K562 (cell line): ENCODE data around the gene CFAP58. TPM values are rescaled to one million over a fixed set of nuclear protein-coding genes. Genes with fewer than 3 reads are reported as not detected.

Experiments
- ATAC-seq: fragments of 200-7000 bp; cut with Tn5 transposase; 3 replicates; pipeline ENCODE4 v1.9.1; 2020; ENCODE audit warnings: moderate library complexity
- BruUV-seq: library from RNA; stranded (reverse); fragments of 400-500 nt; replicated peaks from 2 replicates; lab custom pipeline; 2021; lab: Mats Ljungman, UMichigan
- CTCF ChIA-PET: fragments of 300-600 bp; formaldehyde crosslinking; extraction: SDS; loops from one replicate; lab custom pipeline; 2021; ENCODE audit warnings: low intra/inter-chr PET ratio; lab: Yijun Ruan, JAX
- POLR2A ChIA-PET: fragments of 300-600, 350-650 bp; sonication (Branson Sonifier 250); formaldehyde crosslinking; extraction: SDS; loops from one replicate; lab custom pipeline; 2021; ENCODE audit warnings: antibody characterized with exemption, inconsistent platforms; lab: Yijun Ruan, JAX
- DNase-seq, 4 experiments: peaks; one replicate each; pipeline versions ENCODE4 v3.0.0 to v3.0.0-alpha.2; 2011 to 2018; ENCODE audit warnings: low spot score in 3 of 4, mixed read lengths in 3 of 4; ENCODE audit errors: extremely low read depth in 1 of 4
- FAIRE-seq: peaks from 2 replicates; lab custom pipeline; 2011; peaks lifted over from hg19 to GRCh38; lab: Jason Lieb, UNC
- H2AFZ ChIP-seq: 2 replicates; pipeline ENCODE4 v1.6.0; 2011; ENCODE audit warnings: low read depth, low read length, control low read depth, inconsistent platforms
- H3K27ac ChIP-seq: fragments of 200-600 bp; 3 replicates; pipeline ENCODE4 v1.8.0; 2011; ENCODE audit warnings: low read depth, mild to moderate bottlenecking, control low read depth, inconsistent platforms, low read length, moderate library complexity, mixed read lengths; ENCODE audit errors: extremely low read depth
- H3K27me3 ChIP-seq, 2 experiments: fragments of 300-600 bp in 1 of 2; 2 replicates in 1 of 2; 3 replicates in 1 of 2; pipeline versions ENCODE4 v1.6.0 to v1.8.0; 2011; ENCODE audit warnings: inconsistent platforms in 2 of 2, low read length in 2 of 2, mild to moderate bottlenecking in 1 of 2, mixed read lengths in 1 of 2, moderate library complexity in 1 of 2; ENCODE audit not compliant: control insufficient read depth in 2 of 2, insufficient read depth in 2 of 2
- H3K36me3 ChIP-seq: fragments of 300-600 bp; 3 replicates; pipeline ENCODE4 v1.8.0; 2011; ENCODE audit warnings: mild to moderate bottlenecking, low read length, inconsistent platforms; ENCODE audit not compliant: control insufficient read depth, insufficient read depth
- H3K4me1 ChIP-seq, 2 experiments: fragments of 200-600 bp in 1 of 2; replicated peaks in 1 of 2; 2 replicates in 1 of 2; 3 replicates in 1 of 2; pipeline versions ENCODE4 v1.5.1 to v1.8.0; 2011; ENCODE audit warnings: inconsistent platforms in 2 of 2, low read length in 2 of 2, mild to moderate bottlenecking in 1 of 2, mixed read lengths in 1 of 2, moderate library complexity in 1 of 2; ENCODE audit not compliant: control insufficient read depth in 2 of 2, insufficient read depth in 2 of 2
- H3K4me2 ChIP-seq: 2 replicates; pipeline ENCODE4 v1.6.1; 2011; ENCODE audit warnings: low read length, control low read depth, inconsistent platforms, mixed read lengths; ENCODE audit not compliant: insufficient read depth
- H3K4me3 ChIP-seq: fragments of 200-600 bp; sonication (generic), shearing (Covaris generic); 2 replicates; pipeline ENCODE4 v1.5.1; 2016; ENCODE audit warnings: control low read depth, inconsistent platforms
- H3K79me2 ChIP-seq: fragments of 200-600 bp; 3 replicates; pipeline ENCODE4 v1.8.0; 2011; ENCODE audit warnings: low read length, inconsistent platforms; ENCODE audit not compliant: control insufficient read depth, insufficient read depth
- H3K9ac ChIP-seq, 2 experiments: 2 replicates each; pipeline versions ENCODE4 v1.6.0 to v1.6.1; 2011; ENCODE audit warnings: low read depth in 2 of 2, low read length in 2 of 2, control low read depth in 1 of 2, inconsistent platforms in 1 of 2, mild to moderate bottlenecking in 1 of 2, mixed read lengths in 1 of 2; ENCODE audit not compliant: insufficient read depth in 1 of 2
- H3K9me1 ChIP-seq: one replicate; pipeline ENCODE4 v1.6.0; 2011; ENCODE audit warnings: inconsistent platforms, mild to moderate bottlenecking, low read length, moderate library complexity; ENCODE audit not compliant: control insufficient read depth, insufficient read depth
- H3K9me3 ChIP-seq: replicated peaks from 2 replicates; pipeline ENCODE4 v1.5.1; 2011; ENCODE audit warnings: low read depth, low read length, inconsistent platforms; ENCODE audit not compliant: control insufficient read depth, insufficient read depth
- H4K20me1 ChIP-seq: replicated peaks from 2 replicates; pipeline ENCODE4 v1.6.1; 2011; ENCODE audit warnings: low read length, inconsistent platforms, mixed read lengths; ENCODE audit not compliant: control insufficient read depth, insufficient read depth
- E2F6 ChIP-seq, 2 experiments: IDR thresholded peaks; 2 replicates each; pipeline ENCODE4 v1.6.1; 2011; ENCODE audit warnings: borderline replicate concordance in 1 of 2, control low read depth in 1 of 2, low read depth in 1 of 2, low read length in 1 of 2, mild to moderate bottlenecking in 1 of 2, mixed read lengths in 1 of 2, moderate library complexity in 1 of 2; ENCODE audit not compliant: insufficient read depth in 1 of 2, insufficient read length in 1 of 2, poor library complexity in 1 of 2, severe bottlenecking in 1 of 2; ENCODE audit errors: extremely low read depth in 1 of 2
- ERF ChIP-seq: fragments of 450-650 bp; formaldehyde crosslinking; IDR thresholded peaks from 2 replicates; pipeline ENCODE4 v1.4.0; 2020; ENCODE audit warnings: mild to moderate bottlenecking, mixed read lengths
- ETV5 ChIP-seq: sonication (generic); formaldehyde crosslinking; IDR thresholded peaks from 2 replicates; pipeline ENCODE4 v1.4.0; 2020; ENCODE audit warnings: low read depth, mild to moderate bottlenecking, missing genetic modification reagents
- FOXJ3 ChIP-seq: sonication (generic); formaldehyde crosslinking; IDR thresholded peaks from 2 replicates; pipeline ENCODE4 v1.4.0; 2020; ENCODE audit warnings: mild to moderate bottlenecking, missing genetic modification reagents
- IFI16 ChIP-seq: fragments of 250-450 bp; sonication (Bioruptor Pico); IDR thresholded peaks from 2 replicates; pipeline ENCODE4 v2.1.2; 2022; ENCODE audit warnings: mild to moderate bottlenecking, inconsistent platforms
- NFXL1 ChIP-seq: fragments of 450-650 bp; formaldehyde crosslinking; IDR thresholded peaks from 2 replicates; pipeline ENCODE4 v1.4.0; 2021; ENCODE audit warnings: mild to moderate bottlenecking
- SAP30 ChIP-seq: fragments of 200-600 bp; sonication (generic); IDR thresholded peaks from 2 replicates; pipeline ENCODE4 v1.6.1; 2012; ENCODE audit warnings: borderline replicate concordance, low read depth, mild to moderate bottlenecking, moderate library complexity, low read length, control low read depth, inconsistent platforms; ENCODE audit not compliant: insufficient read depth, poor library complexity, severe bottlenecking
- SLC30A9 ChIP-seq: fragments of 250-450 bp; sonication (Bioruptor Pico); IDR thresholded peaks from 2 replicates; pipeline ENCODE4 v1.8.0; 2022; ENCODE audit warnings: mild to moderate bottlenecking, moderate library complexity
- ZNF133 ChIP-seq: fragments of 250-450 bp; sonication (Bioruptor Pico); IDR thresholded peaks from 2 replicates; pipeline ENCODE4 v1.4.0; 2020; ENCODE audit warnings: mild to moderate bottlenecking
- ZNF408 ChIP-seq: fragments of 250-450 bp; sonication (Bioruptor Pico); IDR thresholded peaks from 2 replicates; pipeline ENCODE4 v1.4.0; 2020; ENCODE audit warnings: low read depth, mild to moderate bottlenecking, moderate library complexity
- WGBS: fragments of 100-300 bp; shearing (Covaris generic); methylation state at CpG from one replicate; pipeline ENCODE4 v1.1.6; 2016; ENCODE audit warnings: low coverage, mixed read lengths; ENCODE audit not compliant: insufficient coverage; ENCODE audit errors: missing lambda C conversion rate; 5-methylcytosine and 5-hydroxymethylcytosine counted together
- in situ Hi-C: fragments of 300-500 bp; cut with MboI; formaldehyde crosslinking; loops from 4 replicates; pipeline ENCODE4 v1.15.0; 2018; ENCODE audit warnings: inconsistent platforms, mixed read lengths
- intact Hi-C: fragments of 100-400 bp; cut with micrococcal nuclease; formaldehyde crosslinking; loops from 2 replicates; pipeline ENCODE4 v1.14.2; 2022
- polyA plus RNA-seq, 8 experiments: library from polyadenylated mRNA; depleted of rRNA in 4 of 8; stranded (reverse) in 5 of 8; unstranded in 3 of 8; fragments of >200 nt; fragmentation: Nextera tagmentation in 2 of 8; fragmentation: Illumina TruSeq in 1 of 8; extraction: Ambion mirVana in 2 of 8; extraction: Trizol in 1 of 8; gene quantifications; 2 replicates each; pipeline versions ENCODE4 v1.2.1 to v1.2.3, GENCODE V29; 2011 to 2014; ENCODE audit warnings: inconsistent platforms in 1 of 8, missing spikeins in 1 of 8
- total RNA-seq, 7 experiments: library from RNA; depleted of rRNA in 6 of 7; stranded (reverse); fragments of >200 nt in 6 of 7; fragmentation: Illumina TruSeq in 2 of 7; extraction: Trizol in 2 of 7; gene quantifications; 2 replicates each; pipeline versions ENCODE4 v1.2.1 to v1.2.3, GENCODE V29; 2011 to 2021; ENCODE audit warnings: low replicate concordance in 1 of 7
- TF ChIP-seq, protein P1 (sequence below): fragments of 250-450 bp; sonication (Bioruptor Pico); IDR thresholded peaks from 2 replicates; pipeline ENCODE4 v1.5.0; 2021; ENCODE audit warnings: mild to moderate bottlenecking, moderate library complexity
- TF ChIP-seq, protein P2 (sequence below): fragments of 450-650 bp; conservative IDR thresholded peaks from 2 replicates; pipeline ENCODE4 v1.6.1; 2016; ENCODE audit warnings: missing genetic modification characterization, low read depth, mild to moderate bottlenecking, missing compliant biosample characterization, moderate library complexity

CFAP58 gene
- total and polyA plus RNA-seq, 9 of the 15 experiments (the other 6 are each of a cell fraction or from before 2014, with no cell fraction given), result 0.08 to 2.0 (median 0.71) TPM

DNA sequence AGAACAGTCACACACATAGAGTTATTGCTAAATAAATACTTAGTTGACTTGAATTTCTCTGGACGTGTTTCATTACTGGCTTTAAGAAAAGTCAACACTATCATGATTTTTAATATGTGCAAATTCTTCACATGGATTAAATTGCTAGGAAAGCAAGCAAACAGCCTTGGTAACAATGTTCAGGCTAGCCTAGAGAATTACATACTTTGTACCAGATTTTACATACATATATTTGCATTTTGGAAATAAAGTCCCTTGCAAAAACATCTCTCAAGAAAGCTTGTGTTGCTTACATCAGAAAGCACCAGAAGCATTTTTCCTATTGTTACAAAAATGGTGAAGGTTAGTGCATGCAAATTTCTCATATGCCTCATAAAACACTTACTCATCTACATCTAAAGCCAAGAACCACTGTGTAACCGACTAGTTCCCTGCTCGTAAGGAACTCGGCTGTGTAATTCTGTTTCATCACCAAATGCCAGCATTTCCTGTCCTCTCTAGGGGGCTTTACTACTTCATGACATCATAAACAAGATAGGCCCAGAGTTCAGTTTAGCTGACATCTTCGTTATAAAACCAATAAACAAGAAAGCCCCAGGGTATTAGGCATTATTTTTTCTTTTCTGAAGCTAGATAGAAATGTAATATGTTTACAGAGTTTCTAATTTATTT, 87.8 kb downstream of the CFAP58 start:
- Histone ChIP-seq H3K36me3 (no peaks in the 10 kb centered on the region), H3K79me2 (no peaks in the 10 kb centered on the region), H3K27me3 (no peaks in the 10 kb centered on the region), H3K4me3 (no peak overlapping the region), H3K9me3 (no peaks in the 10 kb centered on the region), H3K27ac (no peak overlapping the region), H3K9me1 (no peaks in the 10 kb centered on the region), H3K4me2 (no peak overlapping the region), H2AFZ (no peak overlapping the region), H4K20me1 (no peaks in the 10 kb centered on the region), H3K4me1 (no peaks in the 10 kb centered on the region), H3K9ac (no peak overlapping the region)
- CTCF ChIA-PET, result no interaction called here
- TF ChIP-seq IFI16 (no peak), ERF (CRISPR knock-in tag) (no peak), E2F6 (IDR thresholded peaks at IDR 0.05; ENCODE audit: borderline replicate concordance in 1 of 2, extremely low read depth in 1 of 2, insufficient read depth in 1 of 2, insufficient read length in 1 of 2, low read depth in 1 of 2, low read length in 1 of 2, poor library complexity in 1 of 2, severe bottlenecking in 1 of 2) (no peak), ZNF408 (CRISPR knock-in tag) (no peak), SLC30A9 (CRISPR knock-in tag) (no peak), ETV5 (CRISPR knock-in tag) (no peak), SAP30 (no peak), ZNF133 (CRISPR knock-in tag) (no peak), FOXJ3 (CRISPR knock-in tag) (no peak), NFXL1 (CRISPR knock-in tag) (no peak)
- TF ChIP-seq, protein P1, sequence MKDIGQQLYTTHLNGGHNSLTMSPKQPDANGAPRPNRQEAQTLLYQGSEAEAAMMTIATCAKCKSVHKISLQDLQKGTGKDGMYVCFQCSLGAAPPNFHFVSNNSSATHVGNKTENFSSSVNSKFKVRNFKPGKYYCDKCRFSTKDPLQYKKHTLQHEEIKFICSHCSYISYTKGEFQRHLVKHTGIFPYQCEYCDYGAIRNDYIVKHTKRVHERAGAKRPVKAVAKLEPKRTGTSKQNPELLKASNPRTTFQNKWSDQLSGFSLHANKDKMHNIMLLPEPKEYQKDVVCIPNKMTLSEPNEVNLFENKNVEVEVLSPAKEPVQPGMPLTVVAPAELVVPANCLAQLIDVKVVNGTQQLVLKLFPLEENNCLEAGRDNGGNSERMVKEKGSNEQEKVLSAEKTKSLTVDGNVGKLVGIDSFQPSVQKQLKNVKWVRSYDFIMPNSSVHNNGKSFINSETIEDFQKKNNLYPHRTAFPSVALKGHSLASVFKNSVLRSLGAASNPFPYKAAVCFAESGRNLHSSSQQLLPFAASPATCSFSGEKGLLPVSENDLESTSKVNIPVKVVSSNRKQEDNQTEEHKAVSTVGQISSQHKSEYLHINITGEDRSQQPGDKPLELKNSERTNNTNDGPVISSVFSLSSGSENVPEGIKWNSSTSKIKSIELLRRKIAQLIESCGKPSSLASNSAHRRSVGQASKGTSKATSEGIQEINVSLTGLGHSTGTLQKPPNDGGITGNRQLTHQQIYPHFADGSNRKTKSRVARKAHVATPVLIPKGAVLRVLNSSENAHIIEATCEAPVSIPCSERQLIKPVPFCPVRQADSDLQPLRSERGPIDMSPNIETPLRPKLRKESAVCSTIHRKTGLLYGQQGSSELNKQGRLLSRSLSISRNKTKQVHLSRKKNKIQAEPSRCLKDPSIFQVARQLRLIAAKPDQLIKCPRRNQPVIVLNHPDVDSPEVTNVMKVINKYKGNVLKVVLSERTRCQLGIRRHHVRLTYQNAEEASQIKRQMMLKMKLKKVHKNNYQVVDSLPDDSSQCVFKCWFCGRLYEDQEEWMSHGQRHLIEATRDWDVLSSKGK (CRISPR knock-in tag), result no peak
- TF ChIP-seq, protein P2, sequence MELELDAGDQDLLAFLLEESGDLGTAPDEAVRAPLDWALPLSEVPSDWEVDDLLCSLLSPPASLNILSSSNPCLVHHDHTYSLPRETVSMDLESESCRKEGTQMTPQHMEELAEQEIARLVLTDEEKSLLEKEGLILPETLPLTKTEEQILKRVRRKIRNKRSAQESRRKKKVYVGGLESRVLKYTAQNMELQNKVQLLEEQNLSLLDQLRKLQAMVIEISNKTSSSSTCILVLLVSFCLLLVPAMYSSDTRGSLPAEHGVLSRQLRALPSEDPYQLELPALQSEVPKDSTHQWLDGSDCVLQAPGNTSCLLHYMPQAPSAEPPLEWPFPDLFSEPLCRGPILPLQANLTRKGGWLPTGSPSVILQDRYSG (tag), result no peak
- ATAC-seq (no peak), DNase-seq (no peak), FAIRE-seq (no peak)
- 4% methylated on average over 5 of the region's 5 CpGs for WGBS
- in situ Hi-C loops (no loop called here), intact Hi-C loops (no loop called here)
- no TSS peak for BruUV-seq
- POLR2A ChIA-PET, result no interaction called here
